Uterus (tissue), 4 donors: ENCODE data around the gene EEFSEC. TPM values are rescaled to one million over a fixed set of nuclear protein-coding genes. Genes with fewer than 3 reads are reported as not detected.

ENCODE experiments used
- DNase-seq, 2 donors: peaks; one replicate each; pipeline ENCODE4 v3.0.0-alpha.2; 2019 to 2020
- H3K27ac ChIP-seq, 2 donors: fragments of 200-600 bp; sonication (generic); 1 replicate in 1 of 2; 2 replicates in 1 of 2; pipeline ENCODE4 v1.5.1; 2016 to 2018
- H3K27me3 ChIP-seq, 2 donors: fragments of 200-600 bp; sonication (generic); one replicate each; pipeline ENCODE4 v1.5.1; 2018 to 2019; ENCODE audit warnings: control low read depth in 1 of 2
- H3K36me3 ChIP-seq, 2 donors: fragments of 200-600 bp; sonication (generic); one replicate each; pipeline ENCODE4 v1.5.1; 2019; ENCODE audit warnings: control low read depth in 1 of 2
- H3K4me1 ChIP-seq, 2 donors: fragments of 200-600 bp; sonication (generic); one replicate each; pipeline ENCODE4 v1.5.1; 2018 to 2019; ENCODE audit warnings: control low read depth in 1 of 2
- H3K4me3 ChIP-seq, 2 donors: fragments of 200-600 bp; sonication (generic); 1 replicate in 1 of 2; 2 replicates in 1 of 2; pipeline ENCODE4 v1.5.1; 2018 to 2019; ENCODE audit warnings: mild to moderate bottlenecking in 1 of 2
- H3K9me3 ChIP-seq, 2 donors: fragments of 200-600 bp; sonication (generic); one replicate each; pipeline ENCODE4 v1.5.1; 2019; ENCODE audit warnings: control low read depth in 1 of 2
- CTCF ChIP-seq, 4 experiments: fragments of 200-600 bp in 2 of 4; fragments of 450-650 bp in 2 of 4; sonication (generic) in 2 of 4; IDR thresholded peaks; one replicate each; pipeline ENCODE4 v1.5.1; 2016 to 2019; ENCODE audit warnings: antibody characterized with exemption in 4 of 4, mild to moderate bottlenecking in 2 of 4, moderate library complexity in 1 of 4
- POLR2A ChIP-seq, 2 donors: fragments of 450-650 bp; IDR thresholded peaks; one replicate each; pipeline ENCODE4 v1.6.1; 2016; ENCODE audit warnings: antibody characterized with exemption in 2 of 2, mild to moderate bottlenecking in 1 of 2, moderate library complexity in 1 of 2
- intact Hi-C: fragments of 100-400 bp; cut with DNase I; formaldehyde crosslinking; loops from one replicate; pipeline ENCODE4 v1.15.1; 2023; ENCODE audit warnings: low total_unique reads
- total RNA-seq, 4 donors: library from RNA; depleted of rRNA in 3 of 4; stranded (reverse); fragments of >200 nt in 3 of 4; gene quantifications; one replicate each; pipeline versions ENCODE4 v1.1.0 to v1.2.4, GENCODE V29; 2014 to 2023
- donor health status: DM: yes; HTN: yes; CAD: no.

EEFSEC gene
- total RNA-seq, 4 donors from 2014 or later: 2.9 to 20.0 (median 12.5) TPM

- no peak overlapping the region for H3K4me3 ChIP-seq
- no peaks in the 10 kb centered on the region for H3K9me3 ChIP-seq
- DNase-seq: no peak
- no peak overlapping the region for H3K27ac ChIP-seq
- intact Hi-C loops: no loop called here
- H3K4me1 ChIP-seq: peaks cover 0 to 8% of the 10 kb centered on the region in 2 donors
- no peaks in the 10 kb centered on the region for H3K36me3 ChIP-seq
- H3K27me3 ChIP-seq: no peaks in the 10 kb centered on the region
- TF ChIP-seq POLR2A (IDR thresholded peaks at IDR 0.05) (no peak), CTCF (IDR thresholded peaks at IDR 0.05) (no peak)
Measured at GRCh38 chr3:128436214-128436613, 282.9 kb downstream of the EEFSEC start.

GRCh38 chr3:128438488-128439072 lies 285.3 kb downstream of the EEFSEC start:
- no peak for TF ChIP-seq POLR2A (IDR thresholded peaks at IDR 0.05)
- no peak for TF ChIP-seq CTCF (IDR thresholded peaks at IDR 0.05)
- no peak overlapping the region for H3K4me3 ChIP-seq
- H3K9me3 ChIP-seq: no peaks in the 10 kb centered on the region
- no peak for DNase-seq
- intact Hi-C loops: no loop called here
- H3K27ac ChIP-seq: no peak overlapping the region
- H3K36me3 ChIP-seq: no peaks in the 10 kb centered on the region
- H3K4me1 ChIP-seq: no peaks in the 10 kb centered on the region
- H3K27me3 ChIP-seq: no peaks in the 10 kb centered on the region

GRCh38 chr3:128439226-128439625 lies 285.9 kb downstream of the EEFSEC start:
- H3K4me1 ChIP-seq: no peaks in the 10 kb centered on the region
- no peak overlapping the region for H3K4me3 ChIP-seq
- TF ChIP-seq CTCF (IDR thresholded peaks at IDR 0.05) (no peak), POLR2A (IDR thresholded peaks at IDR 0.05) (no peak)
- no peaks in the 10 kb centered on the region for H3K36me3 ChIP-seq
- intact Hi-C loops: no loop called here
- no peaks in the 10 kb centered on the region for H3K27me3 ChIP-seq
- no peak for DNase-seq
- no peak overlapping the region for H3K27ac ChIP-seq
- no peaks in the 10 kb centered on the region for H3K9me3 ChIP-seq

GRCh38 chr3:128442070-128442469 lies 288.8 kb downstream of the EEFSEC start:
- intact Hi-C loops: no loop called here
- no peak for TF ChIP-seq CTCF (IDR thresholded peaks at IDR 0.05)
- no peak for TF ChIP-seq POLR2A (IDR thresholded peaks at IDR 0.05)

GRCh38 chr3:128442949-128443348 lies 289.7 kb downstream of the EEFSEC start:
- H3K4me1 ChIP-seq: no peaks in the 10 kb centered on the region
- TF ChIP-seq CTCF (IDR thresholded peaks at IDR 0.05) (no peak), POLR2A (IDR thresholded peaks at IDR 0.05) (no peak)
- intact Hi-C loops: no loop called here
- no peak overlapping the region for H3K27ac ChIP-seq
- no peaks in the 10 kb centered on the region for H3K27me3 ChIP-seq
- H3K9me3 ChIP-seq: no peaks in the 10 kb centered on the region
- DNase-seq: no peak
- H3K36me3 ChIP-seq: no peaks in the 10 kb centered on the region
- no peak overlapping the region for H3K4me3 ChIP-seq

More at GRCh38 chr3:128442070-128442469, 288.8 kb downstream of the EEFSEC start:
- H3K36me3 ChIP-seq: no peaks in the 10 kb centered on the region
- no peak for DNase-seq
- H3K27ac ChIP-seq: no peak overlapping the region
- H3K4me3 ChIP-seq: no peak overlapping the region
- no peaks in the 10 kb centered on the region for H3K4me1 ChIP-seq
- no peaks in the 10 kb centered on the region for H3K9me3 ChIP-seq
- H3K27me3 ChIP-seq: no peaks in the 10 kb centered on the region
